Testis (tissue), 3 donors: Measurements from ENCODE around the gene FASTKD3. TPM values are rescaled to one million over a fixed set of nuclear protein-coding genes. Genes with fewer than 3 reads are reported as not detected.

Source experiments
- DNase-seq: peaks from one replicate; pipeline ENCODE4 v3.0.0-alpha.2; 2019
- H3K27ac ChIP-seq, 2 donors: fragments of 200-600 bp; sonication (generic); one replicate each; pipeline ENCODE4 v1.5.1; 2019
- H3K27me3 ChIP-seq: fragments of 200-600 bp; sonication (generic); one replicate; pipeline ENCODE4 v1.5.1; 2019
- H3K36me3 ChIP-seq: fragments of 200-600 bp; sonication (generic); one replicate; pipeline ENCODE4 v1.5.1; 2017; ENCODE audit warnings: low read depth; ENCODE audit errors: missing control alignments
- H3K4me1 ChIP-seq: fragments of 200-600 bp; sonication (generic); one replicate; pipeline ENCODE4 v1.5.1; 2019
- H3K4me3 ChIP-seq, 2 donors: fragments of 200-600 bp; sonication (generic); one replicate each; pipeline ENCODE4 v1.5.1; 2017 to 2019
- H3K9me3 ChIP-seq: fragments of 200-600 bp; sonication (generic); one replicate; pipeline ENCODE4 v1.5.1; 2017
- POLR2A ChIP-seq: fragments of 450-650 bp; IDR thresholded peaks from one replicate; pipeline ENCODE4 v1.6.1; 2017; ENCODE audit warnings: antibody characterized with exemption, mild to moderate bottlenecking, moderate library complexity
- WGBS, 2 donors: methylation state at CpG; one replicate each; pipeline ENCODE4 v1.1.5; 2018; 5-methylcytosine and 5-hydroxymethylcytosine counted together
- intact Hi-C: fragments of 100-400 bp; cut with DNase I; formaldehyde crosslinking; loops from one replicate; pipeline ENCODE4 v1.15.1; 2023; ENCODE audit warnings: low total_unique reads
- polyA plus RNA-seq: library from polyadenylated mRNA; stranded (reverse); fragments of 350-450 nt; fragmentation: Illumina TruSeq; extraction: RNeasy Lipid Tissue Mini Kit (QIAGEN cat#74804); gene quantifications from one replicate; pipeline ENCODE4 v1.2.3, GENCODE V29; 2014; ENCODE audit warnings: low read depth, low replicate concordance; ENCODE audit not compliant: insufficient read depth
- total RNA-seq, 2 donors: library from RNA; depleted of rRNA; stranded (reverse); fragments of >200 nt; gene quantifications; one replicate each; pipeline ENCODE4 v1.2.3, GENCODE V29; 2016
- TF ChIP-seq, protein P1 (sequence below), 3 experiments: fragments of 450-650 bp in 2 of 3; fragments of 200-600 bp in 1 of 3; sonication (generic) in 1 of 3; IDR thresholded peaks; one replicate each; pipeline ENCODE4 v1.5.1; 2016 to 2019; ENCODE audit warnings: antibody characterized with exemption in 3 of 3, mild to moderate bottlenecking in 2 of 3, moderate library complexity in 1 of 3

FASTKD3 gene
- total and polyA plus RNA-seq, 3 donors from 2014 or later: 8.0 to 11.7 (median 11.7) TPM

DNA sequence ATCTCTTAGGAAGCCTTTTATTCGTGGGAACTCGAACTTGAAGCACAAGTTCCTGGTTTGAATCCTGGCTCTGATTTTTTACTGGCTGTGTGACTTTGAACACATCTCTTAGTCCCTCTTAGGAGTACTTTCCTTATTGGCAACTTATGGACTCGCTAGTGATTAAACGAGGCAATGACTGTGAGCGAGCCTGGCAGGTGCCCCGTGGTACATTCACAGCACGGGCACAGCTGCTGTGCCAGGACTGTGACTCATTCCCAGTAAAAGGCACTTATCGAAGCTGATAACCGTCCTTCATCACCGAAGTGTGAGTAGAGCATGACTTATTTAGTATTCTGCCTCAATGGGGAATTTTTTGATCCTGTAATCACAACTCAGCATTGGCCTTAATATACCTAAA lies 40.6 kb downstream of the FASTKD3 start:
- H3K27ac ChIP-seq: no peak overlapping the region

DNA sequence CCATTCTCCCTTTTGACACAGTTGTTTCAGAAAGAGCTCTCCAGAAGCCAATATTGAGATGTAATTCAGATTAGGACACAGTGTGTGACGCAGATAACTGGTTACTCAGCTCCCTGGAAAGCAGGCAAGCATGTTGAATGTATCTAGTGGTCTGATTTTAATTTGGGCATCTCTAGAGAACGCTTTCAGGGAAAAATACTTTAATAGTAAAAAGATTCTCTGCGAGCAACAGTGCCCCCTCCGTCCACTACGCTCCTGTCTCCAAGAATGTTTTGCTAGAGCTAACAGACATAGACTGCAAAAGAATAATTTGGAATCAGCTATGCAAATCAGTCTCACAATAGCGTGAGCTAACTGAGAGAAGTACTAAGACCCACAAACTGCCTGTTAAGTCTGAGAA lies 41.2 kb downstream of the FASTKD3 start:
- Histone ChIP-seq H3K4me3 (no peak overlapping the region), H3K27ac (no peak overlapping the region), H3K9me3 (no peaks in the 10 kb centered on the region), H3K27me3 (no peaks in the 10 kb centered on the region), H3K36me3 (no peaks in the 10 kb centered on the region), H3K4me1 (no peaks in the 10 kb centered on the region)
- TF ChIP-seq, protein P1, sequence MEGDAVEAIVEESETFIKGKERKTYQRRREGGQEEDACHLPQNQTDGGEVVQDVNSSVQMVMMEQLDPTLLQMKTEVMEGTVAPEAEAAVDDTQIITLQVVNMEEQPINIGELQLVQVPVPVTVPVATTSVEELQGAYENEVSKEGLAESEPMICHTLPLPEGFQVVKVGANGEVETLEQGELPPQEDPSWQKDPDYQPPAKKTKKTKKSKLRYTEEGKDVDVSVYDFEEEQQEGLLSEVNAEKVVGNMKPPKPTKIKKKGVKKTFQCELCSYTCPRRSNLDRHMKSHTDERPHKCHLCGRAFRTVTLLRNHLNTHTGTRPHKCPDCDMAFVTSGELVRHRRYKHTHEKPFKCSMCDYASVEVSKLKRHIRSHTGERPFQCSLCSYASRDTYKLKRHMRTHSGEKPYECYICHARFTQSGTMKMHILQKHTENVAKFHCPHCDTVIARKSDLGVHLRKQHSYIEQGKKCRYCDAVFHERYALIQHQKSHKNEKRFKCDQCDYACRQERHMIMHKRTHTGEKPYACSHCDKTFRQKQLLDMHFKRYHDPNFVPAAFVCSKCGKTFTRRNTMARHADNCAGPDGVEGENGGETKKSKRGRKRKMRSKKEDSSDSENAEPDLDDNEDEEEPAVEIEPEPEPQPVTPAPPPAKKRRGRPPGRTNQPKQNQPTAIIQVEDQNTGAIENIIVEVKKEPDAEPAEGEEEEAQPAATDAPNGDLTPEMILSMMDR (IDR thresholded peaks at IDR 0.05): no peak
- no peak for TF ChIP-seq POLR2A
- no peak for DNase-seq
- WGBS, 2 donors: 83 to 88% methylated on average over 6 of the region's 6 CpGs
- intact Hi-C loops: no loop called here

More for the DNA sequence above, 40.6 kb downstream of the FASTKD3 start:
- H3K36me3 ChIP-seq: no peaks in the 10 kb centered on the region
- H3K4me3 ChIP-seq: no peak overlapping the region
- WGBS, 2 donors: 90 to 92% methylated on average over 10 of the region's 10 CpGs
- intact Hi-C loops: no loop called here
- H3K9me3 ChIP-seq: no peaks in the 10 kb centered on the region
- no peaks in the 10 kb centered on the region for H3K27me3 ChIP-seq
- no peaks in the 10 kb centered on the region for H3K4me1 ChIP-seq
- TF ChIP-seq, protein P1 (IDR thresholded peaks at IDR 0.05): no peak
- no peak for TF ChIP-seq POLR2A
- DNase-seq: no peak

DNA sequence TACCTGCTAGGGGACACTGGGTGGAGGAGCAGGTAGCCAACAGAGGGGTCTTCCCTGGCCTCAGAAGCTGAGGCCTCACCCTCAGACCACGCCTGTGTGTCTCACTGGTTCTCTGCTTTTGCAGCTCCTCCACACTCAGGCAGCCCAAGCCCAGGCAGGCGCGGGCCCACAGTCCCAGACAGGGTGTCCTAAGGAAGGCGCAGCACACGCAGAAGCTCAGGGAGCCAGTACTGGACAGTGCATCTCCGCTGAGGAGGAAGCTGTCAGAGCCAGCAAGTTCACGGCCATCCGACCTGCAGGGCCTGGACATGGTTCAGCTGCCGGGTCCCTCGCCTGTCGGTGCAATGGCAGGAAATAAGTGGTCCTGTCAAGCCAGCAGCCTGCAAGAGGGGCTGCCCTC lies 43.2 kb downstream of the FASTKD3 start:
- WGBS, 2 donors: 65 to 72% methylated on average over 6 to 11 of the region's 11 CpGs
- H3K9me3 ChIP-seq: no peaks in the 10 kb centered on the region
- TF ChIP-seq POLR2A: no peak
- TF ChIP-seq, protein P1 (IDR thresholded peaks at IDR 0.05): no peak
- no peak overlapping the region for H3K4me3 ChIP-seq
- no peaks in the 10 kb centered on the region for H3K4me1 ChIP-seq
- no peak for DNase-seq
- no peaks in the 10 kb centered on the region for H3K27me3 ChIP-seq
- no peaks in the 10 kb centered on the region for H3K36me3 ChIP-seq
- H3K27ac ChIP-seq: no peak overlapping the region
- intact Hi-C loops: no loop called here

DNA sequence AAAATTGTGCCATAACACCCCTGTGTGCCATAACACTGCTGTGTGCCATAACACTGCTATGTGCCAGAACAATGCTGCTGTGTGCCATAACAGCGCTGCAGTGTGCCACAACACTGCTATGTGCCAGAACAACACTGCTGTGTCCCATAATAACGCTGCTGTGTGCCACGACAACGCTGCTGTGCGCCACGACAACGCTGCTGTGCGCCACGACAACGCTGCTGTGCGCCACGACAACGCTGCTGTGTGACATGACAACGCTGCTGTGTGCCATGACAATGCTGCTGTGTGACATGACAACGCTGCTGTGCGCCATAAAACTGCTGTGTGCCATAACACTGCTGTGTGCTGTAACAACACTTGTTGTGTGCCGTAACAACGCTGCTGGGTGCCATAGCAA lies 43.8 kb downstream of the FASTKD3 start:
- no peak overlapping the region for H3K4me3 ChIP-seq
- 87 to 95% methylated on average over 6 to 18 of the region's 18 CpGs for WGBS, 2 donors
- intact Hi-C loops: no loop called here
- H3K9me3 ChIP-seq: no peaks in the 10 kb centered on the region
- no peak for TF ChIP-seq POLR2A
- TF ChIP-seq, protein P1 (IDR thresholded peaks at IDR 0.05): no peak
- no peaks in the 10 kb centered on the region for H3K36me3 ChIP-seq
- H3K4me1 ChIP-seq: no peaks in the 10 kb centered on the region
- H3K27ac ChIP-seq: no peak overlapping the region
- DNase-seq: no peak
- no peaks in the 10 kb centered on the region for H3K27me3 ChIP-seq

DNA sequence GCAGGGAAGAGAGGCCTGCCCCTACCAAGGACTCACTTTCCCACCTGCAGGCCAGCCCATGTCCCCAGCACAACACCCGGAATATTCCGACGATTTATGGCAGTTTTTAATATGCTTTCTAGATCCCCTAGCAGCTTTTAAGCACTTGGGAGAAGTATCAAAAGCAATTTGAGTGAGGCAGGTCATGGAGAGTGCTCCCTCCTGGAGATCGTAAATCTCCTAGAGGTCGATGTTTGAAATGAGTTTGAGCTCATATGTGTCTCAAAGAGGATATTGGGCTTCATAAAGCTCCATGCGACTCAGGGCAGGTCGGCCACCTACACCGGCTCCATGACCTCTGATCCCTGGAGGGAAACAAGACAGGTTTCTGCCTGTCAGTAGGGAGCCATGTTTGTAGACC lies 45.2 kb downstream of the FASTKD3 start:
- DNase-seq: no peak
- no peaks in the 10 kb centered on the region for H3K36me3 ChIP-seq
- no peak for TF ChIP-seq POLR2A
- TF ChIP-seq, protein P1 (IDR thresholded peaks at IDR 0.05): no peak
- no peak overlapping the region for H3K27ac ChIP-seq
- H3K27me3 ChIP-seq: no peaks in the 10 kb centered on the region
- no peaks in the 10 kb centered on the region for H3K9me3 ChIP-seq
- no peaks in the 10 kb centered on the region for H3K4me1 ChIP-seq
- 67 to 76% methylated on average over 8 of the region's 8 CpGs for WGBS, 2 donors
- intact Hi-C loops: no loop called here
- no peak overlapping the region for H3K4me3 ChIP-seq
